BJ (cell line): Measurements from ENCODE around the gene ZNF485. TPM values are rescaled to one million over a fixed set of nuclear protein-coding genes. Genes with fewer than 3 reads are reported as not detected.

ENCODE experiments used
- CTCF ChIA-PET: fragments of 350-600 bp; formaldehyde crosslinking; extraction: SDS; loops from one replicate; lab custom pipeline; 2021; ENCODE audit warnings: antibody characterized with exemption, inconsistent platforms; lab: Yijun Ruan, JAX
- POLR2A ChIA-PET: fragments of 300-600 bp; sonication (Branson Sonifier 250); formaldehyde crosslinking; extraction: SDS; loops from one replicate; lab custom pipeline; 2021; ENCODE audit warnings: antibody characterized with exemption; lab: Charles Lee
- DNase-seq: peaks from one replicate; pipeline ENCODE4 v3.0.0-alpha.2; 2011; ENCODE audit warnings: low read depth
- H3K27me3 ChIP-seq: 2 replicates; pipeline ENCODE4 v1.6.0; 2011; ENCODE audit warnings: low read length; ENCODE audit not compliant: control insufficient read depth, insufficient read depth
- H3K36me3 ChIP-seq: 2 replicates; pipeline ENCODE4 v1.5.1; 2011; ENCODE audit warnings: low read length; ENCODE audit not compliant: control insufficient read depth, insufficient read depth
- H3K4me3 ChIP-seq: 2 replicates; pipeline ENCODE4 v1.5.1; 2011; ENCODE audit warnings: low read depth, mild to moderate bottlenecking, control low read depth, low read length
- polyA plus RNA-seq: library from polyadenylated mRNA; depleted of rRNA; stranded (reverse); fragments of >200 nt; gene quantifications from 2 replicates; pipeline ENCODE4 v1.2.3, GENCODE V29; 2011
- TF ChIP-seq, protein P1 (sequence below): IDR thresholded peaks from 2 replicates; pipeline ENCODE4 v1.5.1; 2011; ENCODE audit warnings: low read depth, mild to moderate bottlenecking, control low read depth, inconsistent platforms, low read length, moderate library complexity; ENCODE audit not compliant: insufficient read depth

Gene ZNF485
- polyA plus RNA-seq, 1 experiment = 1.3 TPM

DNA sequence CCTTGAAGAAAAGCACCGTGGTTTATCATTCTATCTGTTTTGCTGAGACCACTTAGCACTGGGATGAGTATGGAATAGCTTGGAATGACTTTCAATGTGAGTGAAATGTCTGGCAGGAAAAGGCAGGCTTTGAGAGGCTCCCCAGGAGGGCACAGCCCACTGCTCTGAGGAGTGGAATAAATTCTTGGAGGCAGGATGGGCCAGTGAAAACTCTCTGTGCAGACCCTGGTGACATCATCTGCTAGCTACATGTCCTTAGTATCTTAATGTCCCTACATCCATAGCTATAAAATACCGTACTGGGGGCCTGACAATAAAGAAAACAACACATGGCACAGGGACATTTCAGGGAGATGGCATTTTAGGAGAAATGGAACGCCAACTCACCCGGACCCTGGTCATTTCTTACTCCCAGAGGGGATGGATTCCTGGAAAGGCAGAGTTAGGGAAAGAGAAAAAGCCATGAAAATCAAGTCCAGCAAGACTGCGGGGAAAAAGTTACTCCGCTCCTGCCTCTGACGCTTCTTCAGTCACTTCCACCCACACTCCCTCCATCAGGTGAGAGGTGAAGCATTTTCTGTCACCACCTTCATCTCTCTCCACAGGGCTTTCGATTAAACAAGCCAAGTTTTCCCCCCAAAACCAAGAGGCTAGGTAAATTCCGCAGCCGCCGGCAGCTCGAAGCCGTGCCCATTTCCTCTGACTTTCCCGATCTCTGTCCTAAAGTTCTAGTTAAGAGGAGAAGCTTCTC is 32.8 kb upstream of the ZNF485 start:
- DNase-seq = no peak

DNA sequence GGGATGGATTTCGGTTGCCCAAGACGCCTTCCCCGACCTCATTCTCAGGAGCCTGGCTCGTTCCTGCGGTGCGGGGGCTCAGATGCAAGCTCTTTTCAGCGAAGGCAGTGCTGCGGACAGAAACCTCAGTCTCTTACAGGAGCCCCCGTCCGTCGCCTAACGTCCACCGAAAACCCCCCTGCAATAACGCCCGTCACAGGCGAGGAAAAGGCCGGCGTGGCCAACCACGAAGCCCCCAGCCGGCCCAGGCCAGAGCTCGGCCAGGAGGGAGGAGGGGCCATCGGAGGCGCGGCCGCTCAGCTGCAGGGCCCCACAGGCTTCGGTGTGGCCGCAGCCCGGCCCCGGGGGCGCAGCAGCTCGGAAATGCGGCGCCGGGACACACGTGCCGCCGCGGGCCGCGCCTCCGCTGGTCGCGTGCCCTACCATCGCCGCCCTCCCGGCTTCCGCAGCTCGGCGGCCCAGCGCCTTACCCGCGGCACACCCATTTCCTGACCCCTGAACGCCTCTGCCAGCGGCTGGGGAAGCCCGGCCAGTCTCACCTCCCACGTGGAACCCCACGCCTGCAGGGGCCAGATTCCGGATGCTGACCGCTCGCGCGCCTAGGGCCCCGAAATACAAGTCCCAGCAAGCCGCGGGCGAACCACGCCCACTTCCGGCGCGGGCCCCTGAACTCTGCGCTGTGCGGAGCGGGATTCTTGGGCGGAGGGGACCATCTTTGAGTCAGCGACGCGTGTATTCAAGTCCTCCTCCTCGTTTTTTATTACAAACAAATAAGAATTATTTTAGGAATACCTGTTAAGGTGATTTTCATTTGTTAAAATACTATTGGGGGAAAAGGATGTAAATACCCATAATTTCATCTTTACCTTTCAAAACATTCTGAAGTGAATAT is 32.0 kb upstream of the ZNF485 start, which contains the start of gene ZNF239:
ZNF239 (minus strand) TSS at position 616 of the 892 bp plus-strand sequence. CDS start 16,537 bp downstream, outside the sequence.
- TF ChIP-seq, protein P1, sequence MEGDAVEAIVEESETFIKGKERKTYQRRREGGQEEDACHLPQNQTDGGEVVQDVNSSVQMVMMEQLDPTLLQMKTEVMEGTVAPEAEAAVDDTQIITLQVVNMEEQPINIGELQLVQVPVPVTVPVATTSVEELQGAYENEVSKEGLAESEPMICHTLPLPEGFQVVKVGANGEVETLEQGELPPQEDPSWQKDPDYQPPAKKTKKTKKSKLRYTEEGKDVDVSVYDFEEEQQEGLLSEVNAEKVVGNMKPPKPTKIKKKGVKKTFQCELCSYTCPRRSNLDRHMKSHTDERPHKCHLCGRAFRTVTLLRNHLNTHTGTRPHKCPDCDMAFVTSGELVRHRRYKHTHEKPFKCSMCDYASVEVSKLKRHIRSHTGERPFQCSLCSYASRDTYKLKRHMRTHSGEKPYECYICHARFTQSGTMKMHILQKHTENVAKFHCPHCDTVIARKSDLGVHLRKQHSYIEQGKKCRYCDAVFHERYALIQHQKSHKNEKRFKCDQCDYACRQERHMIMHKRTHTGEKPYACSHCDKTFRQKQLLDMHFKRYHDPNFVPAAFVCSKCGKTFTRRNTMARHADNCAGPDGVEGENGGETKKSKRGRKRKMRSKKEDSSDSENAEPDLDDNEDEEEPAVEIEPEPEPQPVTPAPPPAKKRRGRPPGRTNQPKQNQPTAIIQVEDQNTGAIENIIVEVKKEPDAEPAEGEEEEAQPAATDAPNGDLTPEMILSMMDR = no peak
- ChIA-PET CTCF (interaction anchor here (0.6 kb wide), 1 partner anchor 11 kb away, joined by 4 read pairs; no protein-coding TSS in a partner anchor), POLR2A (no interaction called here)
- peak; percentile 57 for DNase-seq
- Histone ChIP-seq H3K36me3 (no peaks in the 10 kb centered on the region), H3K27me3 (no peaks in the 10 kb centered on the region), H3K4me3 (peak within 1 kb of the TSS; percentile 64)

More for the DNA sequence above, 32.8 kb upstream of the ZNF485 start:
- ChIA-PET POLR2A (no interaction called here), CTCF (interaction anchor here (0.6 kb wide), 1 partner anchor 93 kb away, joined by 3 read pairs; no protein-coding TSS in a partner anchor)
- H3K4me3 ChIP-seq = peak overlapping the region; percentile 64
- H3K27me3 ChIP-seq = no peaks in the 10 kb centered on the region
- no peaks in the 10 kb centered on the region for H3K36me3 ChIP-seq
- TF ChIP-seq, protein P1 = no peak

DNA sequence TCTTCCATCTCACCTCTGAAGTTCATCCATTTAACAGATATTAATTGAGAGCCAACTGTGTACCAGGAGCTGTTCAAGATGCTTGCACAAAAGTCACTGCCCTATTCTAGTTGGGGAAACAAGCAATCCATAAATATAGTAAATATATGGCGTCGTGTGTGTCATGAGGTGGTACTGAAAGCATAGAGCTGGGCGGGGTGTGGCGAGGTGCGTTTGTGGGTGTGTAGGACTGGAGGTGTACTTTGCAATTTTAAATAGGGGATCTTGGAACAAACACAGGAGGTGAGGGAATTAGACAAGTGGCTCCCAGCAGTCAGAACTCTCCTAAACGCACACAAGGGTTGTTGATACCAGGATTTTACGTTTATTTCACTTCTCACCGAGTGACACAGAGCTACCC is 31.3 kb upstream of the ZNF485 start:
- H3K4me3 ChIP-seq = peak overlapping the region; percentile 64
- CTCF ChIA-PET = no interaction called here
- no peak for DNase-seq
- POLR2A ChIA-PET = no interaction called here
- no peaks in the 10 kb centered on the region for H3K27me3 ChIP-seq
- no peaks in the 10 kb centered on the region for H3K36me3 ChIP-seq
- TF ChIP-seq, protein P1 = no peak

DNA sequence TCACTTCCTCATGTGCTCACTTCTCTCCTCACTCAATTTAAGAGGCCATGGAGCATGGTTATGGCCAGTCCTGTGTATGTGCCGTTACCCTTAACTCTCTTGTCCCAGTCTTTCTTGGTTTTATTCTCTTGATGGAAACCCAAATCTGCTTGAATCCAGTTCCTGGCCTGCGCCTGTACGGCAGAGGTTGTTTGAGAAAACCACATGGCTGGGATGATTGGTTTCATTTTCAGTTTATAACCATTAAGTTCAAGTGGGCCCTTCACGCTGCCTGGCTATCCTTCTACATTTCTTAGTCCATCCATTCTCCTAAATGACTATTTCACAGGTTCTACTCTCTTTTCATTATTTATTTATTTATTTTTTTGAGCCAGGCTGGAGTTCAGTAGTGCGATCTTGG is 30.2 kb upstream of the ZNF485 start:
- DNase-seq = no peak
- TF ChIP-seq, protein P1 = no peak
- Histone ChIP-seq H3K27me3 (no peaks in the 10 kb centered on the region), H3K36me3 (no peaks in the 10 kb centered on the region), H3K4me3 (no peak overlapping the region)
- POLR2A ChIA-PET = no interaction called here
- CTCF ChIA-PET = interaction anchor here (1.4 kb wide), 1 partner anchor 23 kb away, joined by 3 read pairs; no protein-coding TSS in a partner anchor

DNA sequence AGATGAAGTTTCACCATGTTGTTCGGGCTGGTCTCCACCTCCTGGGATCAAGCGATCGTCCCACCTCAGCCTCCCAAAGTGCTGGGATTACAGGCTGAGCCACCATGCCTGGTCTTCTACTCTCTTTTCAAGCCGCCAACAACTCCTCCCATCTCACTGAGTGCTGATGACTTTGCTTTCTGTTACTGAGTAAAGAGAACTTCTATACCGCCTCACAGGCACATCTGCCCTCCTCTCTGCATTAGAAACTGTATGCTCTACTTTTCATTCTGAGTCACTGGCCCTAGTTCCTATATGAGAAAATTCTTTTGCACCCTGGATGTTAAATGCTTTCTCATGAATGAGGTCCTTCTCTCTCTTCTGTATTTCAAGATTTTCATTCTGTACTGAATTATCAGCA is 29.7 kb upstream of the ZNF485 start:
- Histone ChIP-seq H3K27me3 (no peaks in the 10 kb centered on the region), H3K36me3 (no peaks in the 10 kb centered on the region), H3K4me3 (no peak overlapping the region)
- ChIA-PET POLR2A (no interaction called here), CTCF (interaction anchor here (1.4 kb wide), 1 partner anchor 23 kb away, joined by 3 read pairs; no protein-coding TSS in a partner anchor)
- no peak for DNase-seq
- TF ChIP-seq, protein P1 = no peak
